ENCODE measurements around the gene SPI1.

The SPI1 gene

GRCh38 chr11:47378010-47378835 is at the start of gene SPI1:
TSS of gene SPI1 (minus strand) at chr11:47378547. CDS start at chr11:47378353, 194 bp downstream.
- no peak for DNase-seq (ENCODE audit: low read depth)

DNA sequence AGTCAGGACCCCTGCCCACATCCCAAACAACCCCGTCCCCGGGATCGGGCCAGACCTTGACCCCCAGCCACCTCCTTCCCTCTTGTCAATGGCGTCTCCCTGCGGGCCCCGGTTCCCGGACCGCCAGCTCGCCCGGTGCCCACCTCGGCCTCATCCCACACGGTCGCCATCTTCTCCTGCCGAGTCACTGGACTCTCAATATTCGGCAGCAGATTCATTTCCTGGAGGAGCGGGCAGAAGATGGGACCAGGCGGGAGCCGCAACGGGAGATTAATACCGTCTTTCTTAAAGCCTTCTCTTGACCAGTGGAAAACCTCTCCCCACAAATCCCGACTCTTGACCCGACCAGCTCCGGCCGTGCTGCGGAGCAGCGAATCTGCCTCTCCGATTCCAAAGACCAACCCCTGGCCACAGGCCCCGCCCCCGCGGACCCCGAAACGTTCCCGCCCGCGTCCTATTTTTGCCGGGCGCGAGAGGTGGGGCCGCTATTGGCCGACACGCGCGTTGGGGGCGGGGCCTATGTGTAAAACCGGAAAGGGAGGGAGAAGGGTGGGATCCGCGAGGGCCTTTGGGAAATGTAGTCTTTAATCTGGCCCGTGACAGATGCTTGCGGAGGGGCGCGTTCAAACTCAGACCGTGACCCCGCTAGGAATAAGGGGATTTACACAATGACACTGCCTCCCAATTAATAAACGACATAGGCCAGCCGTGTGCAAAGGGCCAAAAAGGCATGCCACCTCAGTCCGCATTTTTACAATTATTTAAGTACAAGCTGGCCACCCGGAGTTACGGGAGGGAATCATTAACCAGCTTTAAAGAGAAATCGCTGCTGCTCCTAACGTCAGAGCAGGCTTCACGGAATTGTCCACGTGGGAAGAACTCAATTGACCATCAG is 48.0 kb upstream of the SPI1 start, which contains the start of gene PSMC3:
TSS of gene PSMC3 (minus strand) at position 378 of the 895 bp plus-strand sequence. CDS start at position 218, 160 bp downstream.
- peak; percentile 97 for DNase-seq (ENCODE audit: low read depth)

DNA sequence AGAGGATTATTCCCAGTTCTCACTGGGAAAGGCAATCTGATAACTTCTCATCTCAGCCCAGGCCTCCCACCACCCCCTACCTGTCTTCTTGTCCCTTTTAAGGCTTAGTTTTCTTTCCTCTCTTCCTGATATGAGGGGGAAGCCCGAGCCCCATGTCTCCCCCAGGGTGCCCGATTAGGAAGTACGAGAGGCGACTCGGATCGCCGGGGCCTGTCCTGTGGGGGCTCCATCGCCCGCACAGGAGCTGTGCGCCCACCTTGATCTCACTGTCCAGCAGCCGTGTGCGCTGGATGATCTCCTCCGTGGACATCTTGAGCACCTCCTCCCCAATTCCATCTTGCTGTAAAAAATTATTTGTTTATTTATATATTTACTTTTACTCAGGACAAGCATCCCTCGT is 47.3 kb upstream of the SPI1 start:
- DNase-seq (ENCODE audit: low read depth) = no peak

DNA sequence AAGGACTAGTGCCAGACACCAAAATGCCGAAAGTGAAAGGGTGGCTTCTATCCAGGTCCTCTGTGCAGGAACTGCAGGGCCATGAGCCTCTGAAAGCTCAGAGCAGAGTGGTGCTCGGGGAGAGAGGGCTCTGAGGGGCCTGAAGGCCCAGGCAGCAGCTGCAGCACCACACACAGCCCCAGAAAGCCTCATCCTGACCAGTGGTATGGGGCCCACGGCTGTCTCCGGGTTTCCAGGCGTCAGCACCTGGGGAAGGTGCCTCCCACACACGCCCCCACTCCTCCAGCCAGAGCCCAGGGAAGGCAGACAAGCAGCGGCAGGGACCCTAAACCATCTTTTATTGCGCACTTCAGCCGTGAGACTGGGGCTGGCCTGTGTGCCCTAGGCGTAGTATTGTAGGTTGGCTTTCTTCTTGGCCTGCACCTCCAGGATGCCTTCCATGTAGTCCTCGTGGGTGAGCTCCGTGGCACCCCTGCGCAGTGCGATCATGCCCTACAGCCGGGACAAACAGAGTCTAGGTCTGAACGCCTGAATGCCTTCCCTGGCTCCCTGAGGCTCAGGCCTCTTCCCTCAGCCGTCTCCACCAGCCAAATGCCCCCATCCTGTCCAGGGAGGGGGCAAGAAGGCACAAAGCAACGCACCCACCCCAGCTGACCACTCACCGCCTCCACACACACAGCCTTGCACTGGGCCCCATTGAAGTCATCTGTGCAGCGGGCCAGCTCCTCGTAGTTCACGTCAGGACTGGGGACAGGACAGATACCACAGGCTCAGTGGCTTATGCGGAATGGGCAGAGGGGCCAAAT is 40.3 kb upstream of the SPI1 start:
- DNase-seq (ENCODE audit: low read depth) = no peak

DNA sequence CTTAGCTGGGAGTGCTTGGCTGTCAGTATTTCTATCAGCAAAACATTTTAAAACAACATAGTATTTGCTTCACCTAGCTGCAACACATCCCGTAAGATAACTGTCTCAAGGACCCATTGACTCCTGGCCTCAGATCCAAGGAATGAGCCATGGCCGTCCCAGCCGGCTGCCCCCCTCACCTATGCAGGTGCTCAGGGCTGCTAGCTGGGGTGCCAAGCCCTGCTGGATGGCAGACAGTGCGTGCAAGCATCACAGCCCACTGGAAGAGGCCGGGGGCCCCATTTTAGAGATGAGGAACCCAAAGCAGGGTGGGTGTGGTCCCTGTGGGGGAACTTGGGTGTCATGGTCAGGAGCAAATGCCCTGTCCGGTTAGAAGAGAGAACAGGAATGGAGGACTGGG is 39.4 kb upstream of the SPI1 start:
- no peak for DNase-seq (ENCODE audit: low read depth)

- DNase-seq (ENCODE audit: low read depth) = no peak
Observed at GRCh38 chr11:47415949-47416472, 37.7 kb upstream of the SPI1 start.

DNA sequence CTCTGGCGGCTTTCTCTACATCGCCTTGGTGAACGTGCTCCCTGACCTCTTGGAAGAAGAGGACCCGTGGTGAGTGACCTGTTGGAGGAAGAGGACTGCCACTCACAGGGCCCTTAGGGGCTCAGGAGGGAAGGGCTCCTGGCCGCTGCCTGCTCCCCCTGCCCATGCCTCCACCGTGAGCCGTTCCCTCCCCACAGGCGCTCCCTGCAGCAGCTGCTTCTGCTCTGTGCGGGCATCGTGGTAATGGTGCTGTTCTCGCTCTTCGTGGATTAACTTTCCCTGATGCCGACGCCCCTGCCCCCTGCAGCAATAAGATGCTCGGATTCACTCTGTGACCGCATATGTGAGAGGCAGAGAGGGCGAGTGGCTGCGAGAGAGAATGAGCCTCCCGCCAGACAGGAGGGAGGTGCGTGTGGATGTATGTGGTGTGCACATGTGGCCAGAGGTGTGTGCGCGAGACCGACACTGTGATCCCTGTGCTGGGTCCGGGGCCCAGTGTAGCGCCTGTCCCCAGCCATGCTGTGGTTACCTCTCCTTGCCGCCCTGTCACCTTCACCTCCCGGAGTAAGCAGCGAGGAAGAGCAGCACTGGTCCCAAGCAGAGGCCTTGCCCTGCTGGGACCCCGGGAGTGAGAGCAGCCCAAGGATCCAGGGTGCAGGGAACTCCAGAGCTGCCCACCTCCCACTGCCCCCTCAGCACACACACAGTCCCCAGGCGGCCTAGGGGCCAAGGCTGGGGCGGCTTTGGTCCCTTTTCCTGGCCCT is 36.9 kb upstream of the SPI1 start:
- DNase-seq (ENCODE audit: low read depth) = no peak

DNA sequence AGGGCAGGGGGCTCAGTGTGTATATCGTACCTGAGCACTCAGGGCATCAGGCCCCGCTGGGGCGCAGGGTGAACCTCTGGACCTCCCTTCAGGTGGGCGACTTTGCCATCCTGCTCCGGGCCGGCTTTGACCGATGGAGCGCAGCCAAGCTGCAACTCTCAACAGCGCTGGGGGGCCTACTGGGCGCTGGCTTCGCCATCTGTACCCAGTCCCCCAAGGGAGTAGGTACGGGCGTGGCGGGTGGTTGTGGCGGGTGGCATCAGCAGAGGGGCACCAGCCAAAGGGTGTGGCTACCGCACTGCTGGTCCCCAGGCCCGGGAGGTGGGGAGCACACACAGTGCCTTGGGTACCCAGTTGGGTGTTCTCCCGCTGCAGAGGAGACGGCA is 36.3 kb upstream of the SPI1 start:
- no peak for DNase-seq (ENCODE audit: low read depth)

- no peak for DNase-seq (ENCODE audit: low read depth)
Observed at GRCh38 chr11:47413908-47414684, 35.7 kb upstream of the SPI1 start.

- no peak for DNase-seq (ENCODE audit: low read depth)
Observed at GRCh38 chr11:47413351-47413750, 35.0 kb upstream of the SPI1 start.

DNA sequence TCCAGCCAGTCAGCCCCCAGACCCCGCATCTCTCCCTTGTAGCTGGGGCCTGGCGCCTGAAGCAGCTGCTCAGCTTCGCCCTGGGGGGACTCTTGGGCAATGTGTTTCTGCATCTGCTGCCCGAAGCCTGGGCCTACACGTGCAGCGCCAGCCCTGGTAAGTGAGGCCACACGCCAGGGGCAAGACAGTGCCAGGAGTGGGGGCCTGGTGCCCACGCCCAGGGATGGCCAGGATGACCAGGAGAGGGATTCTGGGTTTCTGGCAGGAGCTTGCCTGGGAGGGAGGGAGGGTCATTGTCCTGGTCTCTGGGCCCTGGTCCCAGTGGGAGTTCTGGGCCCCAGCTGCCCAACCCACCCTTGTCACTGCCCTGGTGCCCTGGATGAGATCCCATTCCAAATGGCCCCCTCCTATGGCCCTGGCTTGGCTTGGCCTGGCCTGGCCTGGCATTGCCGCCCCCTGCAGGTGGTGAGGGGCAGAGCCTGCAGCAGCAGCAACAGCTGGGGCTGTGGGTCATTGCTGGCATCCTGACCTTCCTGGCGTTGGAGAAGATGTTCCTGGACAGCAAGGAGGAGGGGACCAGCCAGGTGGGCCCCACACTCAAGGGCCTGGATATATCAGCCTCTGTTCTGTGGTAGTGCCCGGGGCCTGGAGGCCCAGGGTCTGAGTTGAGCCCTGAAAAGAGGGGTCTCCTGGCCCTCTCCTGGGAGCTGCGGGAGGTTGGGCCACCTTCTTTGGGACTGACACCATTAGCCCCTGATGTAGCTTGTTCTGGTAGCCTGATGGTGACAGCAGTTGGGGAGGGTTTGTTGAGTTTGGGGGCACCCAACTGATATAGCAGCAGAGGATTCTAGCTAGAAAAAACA is 33.8 kb upstream of the SPI1 start:
- no peak for DNase-seq (ENCODE audit: low read depth)

GRCh38 chr11:47410370-47411264 is 32.3 kb upstream of the SPI1 start:
- DNase-seq (ENCODE audit: low read depth) = no peak

DNA sequence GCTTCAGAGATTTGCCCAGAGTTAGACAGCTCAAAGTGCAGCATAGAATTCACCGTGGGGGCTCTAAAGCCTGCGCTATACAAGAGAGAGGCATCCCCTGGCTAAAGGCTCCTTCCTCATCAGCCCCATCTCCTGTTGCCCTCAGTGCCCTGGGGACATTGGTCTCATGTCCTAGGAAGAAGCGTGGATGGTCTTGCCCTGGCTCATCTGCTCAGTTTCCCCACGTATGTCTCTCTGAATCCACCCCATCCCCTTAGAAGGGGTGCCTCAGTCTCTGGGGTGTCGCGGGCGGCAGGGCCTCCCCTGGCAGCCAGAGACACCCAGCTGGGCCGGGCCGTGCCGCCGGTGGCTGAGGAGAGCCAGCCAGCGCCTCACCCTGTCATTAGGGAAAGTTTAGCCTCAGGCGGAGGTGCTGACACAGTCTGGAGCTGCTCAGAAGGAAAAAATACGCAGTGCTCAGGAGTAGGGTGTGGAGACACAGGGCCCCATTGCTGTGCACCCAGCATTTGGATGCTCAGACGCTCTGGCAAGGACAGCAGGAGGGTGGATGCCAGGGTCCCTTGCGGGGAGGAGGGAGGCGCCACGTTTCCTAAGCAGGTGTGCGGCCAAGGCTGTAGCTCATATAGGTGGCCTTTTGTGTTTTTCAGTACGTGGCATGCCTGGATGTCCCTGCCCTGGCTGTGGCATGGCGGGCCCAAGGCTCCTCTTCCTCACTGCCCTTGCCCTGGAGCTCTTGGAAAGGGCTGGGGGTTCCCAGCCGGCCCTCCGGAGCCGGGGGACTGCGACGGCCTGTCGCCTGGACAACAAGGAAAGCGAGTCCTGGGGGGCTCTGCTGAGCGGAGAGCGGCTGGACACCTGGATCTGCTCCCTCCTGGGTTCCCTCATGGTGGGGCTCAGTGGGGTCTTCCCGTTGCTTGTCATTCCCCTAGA is 31.4 kb upstream of the SPI1 start:
- no peak for DNase-seq (ENCODE audit: low read depth)

GRCh38 chr11:47408598-47409439 is 30.5 kb upstream of the SPI1 start:
- no peak for DNase-seq (ENCODE audit: low read depth)

DNA sequence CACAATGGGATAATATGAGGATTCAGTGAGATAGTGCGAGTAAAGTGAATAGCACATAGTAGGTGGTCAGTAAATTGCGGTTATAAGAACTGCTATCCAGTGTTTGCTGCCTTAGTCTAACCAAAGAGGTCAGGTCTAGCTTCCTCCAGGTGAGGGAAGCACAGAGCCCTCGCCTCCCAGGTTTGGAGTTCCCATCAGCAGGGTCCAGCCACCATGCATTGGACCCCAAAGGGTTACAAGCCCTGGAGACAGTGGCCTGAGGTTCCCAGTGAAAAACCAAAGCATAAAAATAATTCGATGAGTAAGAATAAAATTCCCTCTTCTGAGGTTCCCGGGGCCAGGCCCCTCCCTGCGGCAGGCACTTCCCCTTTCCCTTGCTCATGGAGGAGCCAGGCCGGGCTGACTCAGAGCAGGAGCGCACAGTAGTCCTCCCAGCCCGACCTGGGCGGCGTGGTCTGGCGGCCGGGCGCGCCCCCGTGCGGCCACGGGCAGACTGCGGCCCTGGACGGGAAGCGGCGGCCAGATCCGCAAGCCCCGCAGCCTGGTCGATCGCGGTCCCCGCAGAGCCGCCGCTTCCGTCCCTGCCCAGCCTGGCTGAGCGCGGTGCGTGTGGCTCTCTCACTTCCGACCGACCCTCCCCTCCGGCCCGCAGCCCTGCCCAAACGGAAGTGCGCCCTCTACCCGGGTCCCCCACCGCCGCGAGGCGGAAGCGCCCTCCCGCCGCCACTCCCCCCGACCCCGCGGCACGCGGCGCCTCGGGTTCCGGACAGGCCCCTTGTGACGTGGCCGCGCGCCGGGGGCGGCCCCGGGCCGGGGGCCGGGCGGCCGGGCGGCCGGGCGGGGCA is 29.6 kb upstream of the SPI1 start, which contains the start of gene SLC39A13:
TSS of gene SLC39A13 (plus strand) at position 845 of the 845 bp plus-strand sequence. CDS start 1,505 bp downstream, outside the sequence.
- DNase-seq (ENCODE audit: low read depth) = peak; percentile 83
